Coronary artery (tissue), 2 donors: ENCODE measurements around the gene AXL.
"Not testable (repeated sequence)": the region's sequence is repeated elsewhere in the genome, so short reads cannot be mapped to it uniquely, and the experiment has no call there.

ENCODE experiments used
- DNase-seq: peaks from one replicate; pipeline ENCODE4 v3.0.0-alpha.2; 2017; ENCODE audit warnings: low spot score
- H3K27ac ChIP-seq, 2 donors: fragments of 200-600 bp; sonication (generic); one replicate each; pipeline ENCODE4 v1.5.1; 2016 to 2019
- H3K4me3 ChIP-seq: fragments of 200-600 bp; sonication (generic); 2 replicates; pipeline ENCODE4 v1.5.1; 2016; ENCODE audit warnings: mild to moderate bottlenecking, moderate library complexity
- CTCF ChIP-seq: fragments of 200-600 bp; sonication (generic); IDR thresholded peaks from one replicate; pipeline ENCODE4 v1.5.1; 2019; ENCODE audit warnings: antibody characterized with exemption

Gene AXL

DNA sequence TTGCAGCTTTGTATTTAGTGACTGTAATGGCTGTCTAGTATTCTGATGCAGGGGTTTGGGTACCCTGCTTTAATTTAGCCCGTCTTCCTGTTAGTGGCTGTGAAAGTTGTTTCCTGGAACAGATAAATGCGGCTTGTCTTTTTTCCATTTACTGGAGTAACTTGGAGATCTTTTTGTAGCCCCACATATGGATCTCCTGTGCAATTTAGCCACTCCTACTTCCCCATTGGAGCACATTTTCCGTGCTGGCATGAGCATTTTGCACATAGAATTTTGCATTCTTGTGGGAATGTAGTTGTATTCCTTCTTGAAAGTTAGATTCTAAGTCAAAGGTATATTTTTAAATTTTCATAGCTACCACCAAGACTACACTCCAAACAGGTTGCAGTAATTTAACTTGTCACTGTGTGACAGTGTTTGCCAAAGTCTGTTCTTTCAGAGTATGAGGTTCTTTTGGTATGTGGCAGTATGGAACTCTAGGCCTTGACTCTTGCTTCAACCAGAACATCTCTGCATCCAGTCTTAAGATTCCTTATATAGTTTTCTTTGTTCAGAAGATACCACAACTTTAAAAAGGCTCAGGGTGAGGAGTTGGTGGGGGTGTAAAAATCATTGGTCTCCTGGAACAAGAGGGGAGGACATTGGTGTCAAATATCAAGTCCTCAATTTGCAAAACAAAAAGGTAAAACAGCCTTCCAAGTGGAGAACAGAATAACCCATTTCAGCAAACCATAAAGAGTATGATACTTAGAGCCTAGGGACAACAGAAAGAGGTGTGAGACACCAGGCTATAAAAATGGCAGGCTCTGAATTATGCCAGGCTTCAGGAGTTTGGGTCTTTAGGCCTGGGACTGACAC is 69.9 kb downstream of the AXL start:
- no peak overlapping the region for H3K4me3 ChIP-seq
- no peak overlapping the region for H3K27ac ChIP-seq
- no peak for TF ChIP-seq CTCF
- DNase-seq = no peak

- not testable (repeated sequence) for H3K4me3 ChIP-seq, DNase-seq, H3K27ac ChIP-seq
These were observed 70.8 kb downstream of the AXL start for GRCh38 chr19:41289814-41290213.

DNA sequence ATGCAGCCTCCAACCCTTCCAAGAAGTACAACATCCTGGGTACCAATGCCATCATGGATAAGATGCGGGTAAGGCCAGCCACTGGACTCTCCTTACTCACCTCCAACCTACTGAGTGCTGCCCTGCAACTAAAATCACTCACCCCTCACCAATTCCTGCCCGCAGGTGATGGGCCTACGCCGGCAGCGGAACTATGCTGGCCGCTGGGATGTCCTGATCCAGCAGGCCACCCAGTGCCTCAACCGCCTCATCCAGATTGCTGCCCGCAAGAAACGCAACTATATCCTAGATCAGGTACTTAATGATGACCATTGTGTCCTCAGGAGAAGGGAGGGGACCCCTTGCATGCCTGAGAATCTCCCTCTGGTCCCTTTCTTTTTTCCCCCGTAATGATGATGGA is 75.4 kb downstream of the AXL start:
- DNase-seq = no peak
- Histone ChIP-seq H3K4me3 (no peak overlapping the region), H3K27ac (no peak overlapping the region)
- TF ChIP-seq CTCF = no peak

DNA sequence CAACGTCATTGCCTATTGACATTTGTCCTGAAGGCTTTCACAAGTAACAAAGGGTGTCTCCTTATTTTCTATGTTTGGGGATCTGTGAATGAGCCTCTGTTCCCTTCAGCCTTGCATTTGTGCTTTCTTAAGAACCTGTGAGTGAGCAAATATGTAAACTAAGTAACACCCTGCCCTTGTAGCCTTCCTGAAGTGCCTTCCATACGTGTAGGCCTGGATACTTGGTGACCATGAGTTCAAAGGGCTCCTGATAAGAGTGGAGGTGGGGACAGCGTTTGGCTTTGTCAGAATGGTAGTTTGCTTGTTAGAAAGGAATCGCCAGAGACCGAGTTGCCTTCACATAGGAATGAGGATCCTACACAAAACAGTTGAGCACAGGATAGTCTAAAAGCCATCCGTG is 76.5 kb downstream of the AXL start:
- TF ChIP-seq CTCF = no peak
- no peak overlapping the region for H3K4me3 ChIP-seq
- H3K27ac ChIP-seq = peak overlapping the region in 1 of 2 donors; percentile 94
- no peak for DNase-seq

DNA sequence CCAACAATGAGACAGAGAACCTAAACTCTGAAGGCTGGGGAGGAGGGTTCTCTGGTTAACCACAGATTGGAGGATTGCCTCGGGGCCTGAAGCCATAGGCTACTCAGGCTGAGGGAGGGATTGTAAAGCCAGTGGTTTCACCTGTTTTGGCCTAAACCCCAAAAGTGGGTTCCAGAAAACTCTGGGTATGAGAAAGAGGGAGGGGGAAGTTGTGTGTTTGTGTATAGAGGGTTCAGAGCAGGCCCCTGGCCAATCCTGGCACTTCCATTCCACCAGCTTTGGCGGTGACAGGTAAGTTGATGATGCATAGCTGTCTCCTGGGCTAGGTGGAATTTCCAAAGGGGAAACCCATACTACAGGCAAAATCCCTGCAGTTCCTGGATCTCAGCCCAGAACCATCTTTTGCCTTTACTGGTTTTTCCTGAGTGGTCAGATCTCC is 77.4 kb downstream of the AXL start:
- TF ChIP-seq CTCF = no peak
- DNase-seq = no peak
- no peak overlapping the region for H3K4me3 ChIP-seq
- peak overlapping the region; percentile 81 to 94 for H3K27ac ChIP-seq

GRCh38 chr19:41297628-41298347 is 78.8 kb downstream of the AXL start:
- no peak for DNase-seq
- H3K27ac ChIP-seq = peak overlapping the region; percentile 81 to 94
- H3K4me3 ChIP-seq = peak overlapping the region; percentile 38
- TF ChIP-seq CTCF = no peak

GRCh38 chr19:41298348-41298964 is 79.4 kb downstream of the AXL start:
- TF ChIP-seq CTCF = no peak
- Histone ChIP-seq H3K4me3 (peak overlapping the region; percentile 38), H3K27ac (peak overlapping the region; percentile 81 to 94)
- DNase-seq = peak; percentile 92
